ENCODE measurements around the gene IP6K3.

IP6K3 gene

GRCh38 chr6:33686225-33686924 lies 60.3 kb downstream of the IP6K3 start:
- DNase-seq = no peak

DNA sequence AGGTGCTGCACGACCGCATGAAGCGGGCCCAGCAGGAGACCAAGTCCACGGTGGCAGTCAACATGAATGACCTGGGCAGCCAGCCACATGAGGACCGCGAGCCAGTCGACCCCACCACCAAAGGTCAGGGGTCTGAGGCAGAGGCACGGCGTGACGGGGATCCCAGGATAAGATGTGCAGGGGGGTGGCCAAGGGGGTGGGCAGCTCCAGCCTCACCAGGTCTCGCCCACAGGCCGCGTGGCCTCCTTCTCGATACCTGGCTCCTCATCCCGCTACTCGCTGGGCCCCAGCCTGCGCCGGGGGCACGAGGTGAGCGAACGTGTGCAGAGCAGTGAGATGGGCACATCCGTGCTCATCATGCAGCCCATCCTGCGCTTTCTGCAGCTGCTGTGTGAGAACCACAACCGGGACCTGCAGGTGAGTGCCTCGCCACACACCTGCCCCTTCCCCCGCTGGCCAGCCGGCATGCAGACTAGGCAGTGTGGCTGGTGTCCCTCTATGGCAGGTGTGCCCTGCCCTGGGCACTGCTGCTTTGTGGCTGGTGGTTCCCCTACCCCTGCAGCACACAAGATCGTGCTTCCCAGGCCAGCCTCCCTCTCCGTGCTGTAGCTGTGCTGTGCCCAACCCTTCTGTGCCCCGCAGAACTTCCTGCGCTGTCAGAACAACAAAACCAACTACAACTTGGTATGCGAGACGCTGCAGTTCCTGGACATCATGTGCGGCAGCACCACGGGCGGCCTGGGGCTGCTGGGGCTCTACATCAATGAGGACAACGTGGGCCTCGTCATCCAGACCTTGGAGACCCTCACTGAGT lies 61.1 kb downstream of the IP6K3 start:
- no peak for DNase-seq

GRCh38 chr6:33684983-33685382 lies 61.7 kb downstream of the IP6K3 start:
- no peak for DNase-seq

GRCh38 chr6:33684428-33684896 lies 62.2 kb downstream of the IP6K3 start:
- DNase-seq = no peak

GRCh38 chr6:33683576-33684427 lies 62.9 kb downstream of the IP6K3 start:
- DNase-seq = no peak

DNA sequence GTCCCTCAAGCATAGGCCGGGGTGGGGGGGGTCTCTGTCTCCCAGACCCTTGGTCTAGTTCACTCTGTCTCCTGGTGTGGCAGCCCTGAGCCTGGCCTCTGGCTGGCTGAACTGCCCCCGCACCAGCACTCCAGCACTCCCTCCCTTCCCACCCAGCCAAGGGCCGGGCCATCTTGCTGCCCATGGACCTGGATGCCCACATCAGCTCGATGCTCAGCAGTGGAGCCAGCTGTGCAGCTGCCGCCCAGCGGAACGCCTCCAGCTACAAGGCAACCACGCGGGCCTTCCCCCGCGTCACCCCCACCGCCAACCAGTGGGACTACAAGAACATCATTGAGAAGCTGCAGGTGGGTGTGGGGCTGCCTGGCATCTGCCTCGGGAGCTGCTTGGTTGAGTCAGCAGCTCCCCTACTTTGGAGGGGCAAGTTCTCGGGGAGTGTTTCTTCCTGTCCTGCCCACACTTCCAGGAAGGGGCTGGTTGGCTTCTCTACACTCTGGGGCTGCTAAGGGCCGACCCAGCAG lies 63.6 kb downstream of the IP6K3 start:
- DNase-seq = peak; percentile 40 to 81

DNA sequence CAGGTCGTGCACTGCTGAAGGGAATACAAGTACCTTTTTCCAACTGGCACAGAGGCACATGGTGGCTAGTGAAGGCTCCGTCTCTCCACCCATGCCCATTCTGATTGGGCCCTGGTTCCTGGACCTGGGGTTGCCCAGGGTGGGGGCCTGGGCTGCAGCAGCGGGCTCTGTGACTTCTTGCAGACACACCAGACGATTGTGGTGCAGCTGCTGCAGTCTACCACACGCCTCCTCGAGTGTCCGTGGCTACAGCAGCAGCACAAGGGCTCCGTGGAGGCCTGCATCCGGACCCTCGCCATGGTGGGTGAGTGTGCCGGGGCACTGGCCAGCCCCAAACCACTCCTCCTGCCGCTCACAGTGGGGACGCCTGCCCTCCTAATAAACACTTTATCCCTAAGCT lies 64.4 kb downstream of the IP6K3 start:
- no peak for DNase-seq

DNA sequence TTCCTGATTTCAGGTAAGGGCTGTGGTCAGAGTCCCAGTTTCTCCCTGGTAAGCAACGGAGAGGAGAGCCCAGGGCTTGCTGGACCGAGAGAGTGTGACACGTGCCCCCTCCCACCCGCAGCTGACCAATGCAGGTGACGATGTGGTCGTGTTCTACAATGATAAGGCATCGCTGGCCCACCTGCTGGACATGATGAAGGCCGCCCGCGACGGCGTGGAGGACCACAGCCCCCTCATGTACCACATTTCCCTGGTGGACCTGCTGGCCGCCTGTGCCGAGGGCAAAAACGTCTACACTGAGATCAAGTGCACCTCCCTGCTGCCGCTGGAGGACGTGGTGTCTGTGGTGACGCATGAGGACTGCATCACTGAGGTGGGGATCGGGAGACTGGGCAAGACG lies 66.9 kb downstream of the IP6K3 start:
- no peak for DNase-seq

- DNase-seq = no peak
These were observed 67.7 kb downstream of the IP6K3 start for GRCh38 chr6:33678932-33679490.

DNA sequence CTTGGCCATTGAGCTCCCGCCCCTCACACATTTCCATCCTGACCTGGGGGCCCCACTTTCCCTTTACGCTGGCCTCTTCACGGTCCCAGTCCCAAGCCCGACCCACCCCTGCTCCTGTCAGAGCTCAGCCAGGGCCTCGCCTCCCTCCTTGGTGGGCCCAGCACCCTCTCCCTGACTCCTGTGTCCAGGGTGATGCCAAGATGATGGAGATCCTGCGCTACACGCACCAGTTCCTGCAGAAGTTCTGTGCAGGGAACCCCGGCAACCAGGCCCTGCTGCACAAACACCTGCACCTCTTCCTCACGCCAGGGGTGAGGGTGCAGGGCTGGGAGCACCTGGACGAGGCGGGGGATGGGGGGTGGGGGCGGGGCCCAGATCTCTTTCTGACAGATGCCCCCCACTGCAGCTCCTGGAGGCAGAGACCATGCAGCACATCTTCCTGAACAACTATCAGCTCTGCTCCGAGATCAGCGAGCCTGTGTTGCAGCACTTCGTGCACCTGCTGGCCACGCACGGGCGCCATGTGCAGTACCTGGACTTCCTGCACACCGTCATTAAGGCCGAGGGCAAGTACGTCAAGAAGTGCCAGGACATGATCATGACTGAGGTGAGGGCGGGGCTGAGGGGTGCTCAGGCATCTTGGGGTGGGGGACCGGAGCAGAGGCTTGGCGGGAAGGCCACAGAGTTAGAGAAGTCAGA lies 68.3 kb downstream of the IP6K3 start:
- DNase-seq = no peak

GRCh38 chr6:33677689-33678088 lies 69.0 kb downstream of the IP6K3 start:
- no peak for DNase-seq

DNA sequence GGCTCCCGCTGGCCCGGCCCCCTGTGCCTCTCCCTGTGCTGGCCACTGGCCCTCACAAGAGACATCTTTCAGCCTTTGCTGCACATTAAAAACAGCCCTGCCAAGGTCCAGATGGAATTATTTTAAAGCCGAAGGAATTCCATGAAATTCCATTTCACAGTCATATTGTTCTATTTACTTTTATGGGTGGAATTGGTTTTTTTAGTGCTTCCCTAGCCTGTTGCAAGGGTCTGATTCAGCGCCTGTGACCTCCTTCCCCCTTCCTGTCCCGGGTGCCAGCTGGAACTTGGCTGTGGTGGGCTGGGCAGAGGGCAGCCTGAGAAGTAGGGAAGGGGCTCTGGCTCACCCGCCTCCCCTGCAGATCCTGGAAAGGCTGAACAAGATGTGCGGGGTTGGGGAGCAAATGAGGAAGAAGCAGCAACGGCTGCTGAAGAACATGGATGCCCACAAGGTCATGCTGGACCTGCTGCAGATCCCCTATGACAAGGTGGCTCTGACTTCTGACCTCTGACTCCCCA lies 69.5 kb downstream of the IP6K3 start:
- DNase-seq = no peak

- no peak for DNase-seq
These were observed 70.1 kb downstream of the IP6K3 start for GRCh38 chr6:33676416-33677142.

DNA sequence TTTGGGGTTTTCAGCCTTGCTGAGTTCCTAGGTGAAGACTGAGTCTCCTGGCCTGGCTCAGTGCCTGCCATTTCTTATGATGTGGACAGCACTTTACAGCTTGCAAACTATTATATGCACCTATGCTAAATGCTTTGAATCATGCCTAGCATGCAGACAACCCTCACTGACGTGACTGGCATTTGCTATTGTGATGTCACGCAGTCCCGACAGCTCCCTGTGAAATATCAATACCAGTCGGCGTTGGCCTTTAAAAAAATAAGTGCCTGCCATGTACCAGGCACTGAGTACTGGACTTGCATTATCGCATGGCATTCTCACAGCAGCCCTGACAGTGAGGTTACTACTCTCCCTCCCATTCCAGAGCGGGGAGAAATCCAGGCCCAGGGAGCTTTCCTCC lies 70.7 kb downstream of the IP6K3 start:
- no peak for DNase-seq

GRCh38 chr6:33673851-33674250 lies 72.9 kb downstream of the IP6K3 start:
- no peak for DNase-seq

DNA sequence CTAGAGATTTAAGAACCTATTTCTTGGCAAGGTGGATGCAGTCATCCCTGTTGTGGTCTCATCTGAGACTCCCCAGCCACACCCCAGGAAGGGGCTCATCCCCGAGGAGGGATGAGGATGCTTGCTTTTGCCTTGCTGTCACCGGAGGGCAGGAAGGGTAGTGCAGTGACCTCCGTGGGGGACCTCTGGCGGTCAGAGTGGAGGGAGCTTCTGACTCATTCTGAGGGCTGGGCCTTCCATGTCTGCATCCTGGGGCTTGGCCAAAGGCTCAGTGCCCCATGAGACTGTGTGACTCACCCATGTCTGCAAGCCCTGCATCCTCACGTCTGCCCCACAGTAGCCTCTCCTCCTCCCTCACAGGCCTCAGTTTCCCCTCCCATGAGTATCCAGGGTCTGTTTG lies 73.9 kb downstream of the IP6K3 start:
- no peak for DNase-seq

- DNase-seq = no peak
These were observed 75.0 kb downstream of the IP6K3 start for GRCh38 chr6:33671744-33672072.
